CD14-positive monocyte (primary cell): ENCODE data around the gene CDH16. TPM values are rescaled to one million over a fixed set of nuclear protein-coding genes. Genes with fewer than 3 reads are reported as not detected.

Source experiments
- DNase-seq, 3 donors: peaks; one replicate each; pipeline ENCODE4 v3.0.0-alpha.2; 2011 to 2022
- H2AFZ ChIP-seq: 2 replicates; pipeline ENCODE4 v1.6.0; 2012; ENCODE audit warnings: mild to moderate bottlenecking, low read depth, low read length, inconsistent platforms; ENCODE audit not compliant: insufficient read depth, poor library complexity, severe bottlenecking
- H3K27ac ChIP-seq, 2 donors: 1 replicate in 1 of 2; 2 replicates in 1 of 2; pipeline ENCODE4 v1.5.1; 2012 to 2013; ENCODE audit warnings: low read length in 2 of 2, control low read depth in 1 of 2, inconsistent platforms in 1 of 2, low read depth in 1 of 2, mild to moderate bottlenecking in 1 of 2
- H3K27me3 ChIP-seq, 2 donors: one replicate each; pipeline versions ENCODE4 v1.6.0 to v1.6.1; 2011 to 2013; ENCODE audit warnings: low read length in 2 of 2; ENCODE audit not compliant: control insufficient read depth in 2 of 2, insufficient read depth in 2 of 2
- H3K36me3 ChIP-seq, 2 donors: replicated peaks in 1 of 2; 1 replicate in 1 of 2; 2 replicates in 1 of 2; pipeline versions ENCODE4 v1.5.1 to v1.6.1; 2012 to 2013; ENCODE audit warnings: low read length in 2 of 2, control low read depth in 1 of 2, inconsistent platforms in 1 of 2, mild to moderate bottlenecking in 1 of 2; ENCODE audit not compliant: insufficient read depth in 2 of 2, control insufficient read depth in 1 of 2
- H3K4me1 ChIP-seq, 2 donors: 1 replicate in 1 of 2; 2 replicates in 1 of 2; pipeline versions ENCODE4 v1.5.1 to v1.6.1; 2012 to 2013; ENCODE audit warnings: low read length in 2 of 2, control low read depth in 1 of 2, inconsistent platforms in 1 of 2, mild to moderate bottlenecking in 1 of 2, moderate library complexity in 1 of 2; ENCODE audit not compliant: insufficient read depth in 2 of 2, control insufficient read depth in 1 of 2
- H3K4me2 ChIP-seq: replicated peaks from 2 replicates; pipeline ENCODE3; 2012; ENCODE audit warnings: low read length, moderate library complexity, mild to moderate bottlenecking; ENCODE audit not compliant: poor library complexity, severe bottlenecking; ENCODE audit errors: extremely low read depth
- H3K4me3 ChIP-seq, 3 experiments: fragments of 200-600 bp in 1 of 3; sonication (generic) in 1 of 3; replicated peaks in 1 of 3; 1 replicate in 2 of 3; 2 replicates in 1 of 3; pipeline ENCODE4 v1.5.1; 2011 to 2013; ENCODE audit warnings: low read length in 3 of 3, mild to moderate bottlenecking in 3 of 3, control low read depth in 2 of 3, low read depth in 2 of 3, inconsistent platforms in 1 of 3, moderate library complexity in 1 of 3
- H3K79me2 ChIP-seq: 2 replicates; pipeline ENCODE4 v1.6.0; 2012; ENCODE audit warnings: mild to moderate bottlenecking, control low read depth, inconsistent platforms, low read length, moderate library complexity; ENCODE audit not compliant: insufficient read depth
- H3K9ac ChIP-seq: 2 replicates; pipeline ENCODE4 v1.6.0; 2017; ENCODE audit warnings: low read length, mild to moderate bottlenecking; ENCODE audit not compliant: insufficient read depth, poor library complexity, severe bottlenecking
- H3K9me3 ChIP-seq, 2 donors: replicated peaks in 1 of 2; 1 replicate in 1 of 2; 2 replicates in 1 of 2; pipeline versions ENCODE4 v1.5.1 to v1.6.1; 2012 to 2013; ENCODE audit warnings: low read length in 2 of 2, control low read depth in 1 of 2; ENCODE audit not compliant: control insufficient read depth in 1 of 2, insufficient read depth in 1 of 2
- H4K20me1 ChIP-seq: 2 replicates; pipeline ENCODE4 v1.6.0; 2012; ENCODE audit warnings: mild to moderate bottlenecking, low read length, control low read depth, moderate library complexity; ENCODE audit not compliant: insufficient read depth
- H3K27ac Mint-ChIP-seq, 7 donors: one replicate each; pipeline ENCODE4 v1.8.0; 2020; ENCODE audit warnings: mild to moderate bottlenecking in 7 of 7, mixed read lengths in 7 of 7, moderate library complexity in 6 of 7, inconsistent platforms in 2 of 7
- H3K27me3 Mint-ChIP-seq, 3 donors: one replicate each; pipeline ENCODE4 v1.8.0; 2021 to 2022; ENCODE audit warnings: low read depth in 3 of 3, mild to moderate bottlenecking in 3 of 3, mixed read lengths in 3 of 3, moderate library complexity in 3 of 3, inconsistent platforms in 1 of 3
- H3K36me3 Mint-ChIP-seq, 2 donors: one replicate each; pipeline ENCODE4 v1.8.0; 2020; ENCODE audit warnings: mixed read lengths in 2 of 2, inconsistent platforms in 1 of 2, mild to moderate bottlenecking in 1 of 2
- H3K4me1 Mint-ChIP-seq: one replicate; pipeline ENCODE4 v1.8.0; 2020; ENCODE audit warnings: mild to moderate bottlenecking, mixed read lengths
- H3K4me3 Mint-ChIP-seq, 2 donors: one replicate each; pipeline ENCODE4 v1.8.0; 2020; ENCODE audit warnings: mild to moderate bottlenecking in 2 of 2, mixed read lengths in 2 of 2, moderate library complexity in 1 of 2
- H3K9me3 Mint-ChIP-seq, 7 donors: one replicate each; pipeline ENCODE4 v1.8.0; 2020 to 2022; ENCODE audit warnings: mixed read lengths in 7 of 7, mild to moderate bottlenecking in 6 of 7, moderate library complexity in 6 of 7, inconsistent platforms in 2 of 7
- WGBS: methylation state at CpG from one replicate; pipeline ENCODE4 v1.1.5; 2013; ENCODE audit warnings: missing lambda C conversion rate; ENCODE audit not compliant: insufficient coverage; 5-methylcytosine and 5-hydroxymethylcytosine counted together
- intact Hi-C, 2 donors: fragments of 100-400 bp; cut with micrococcal nuclease; formaldehyde crosslinking; loops; one replicate each; pipeline versions ENCODE4 v1.15.0 to v1.15.1; 2023
- polyA plus RNA-seq, 3 donors: library from polyadenylated mRNA; depleted of rRNA in 1 of 3; unstranded in 2 of 3; stranded (reverse) in 1 of 3; fragments of 300-500 nt in 2 of 3; fragments of >200 nt in 1 of 3; fragmentation: Illumina TruSeq in 2 of 3; gene quantifications; 1 replicate in 2 of 3; 2 replicates in 1 of 3; pipeline ENCODE4 v1.2.3, GENCODE V29; 2012 to 2021
- TF ChIP-seq, protein P1 (sequence below): fragments of 200-600 bp; IDR thresholded peaks from one replicate; pipeline ENCODE4 v1.8.0; 2022; ENCODE audit warnings: antibody characterized with exemption, mild to moderate bottlenecking

The CDH16 gene
- polyA plus RNA-seq, 3 donors = not detected

DNA sequence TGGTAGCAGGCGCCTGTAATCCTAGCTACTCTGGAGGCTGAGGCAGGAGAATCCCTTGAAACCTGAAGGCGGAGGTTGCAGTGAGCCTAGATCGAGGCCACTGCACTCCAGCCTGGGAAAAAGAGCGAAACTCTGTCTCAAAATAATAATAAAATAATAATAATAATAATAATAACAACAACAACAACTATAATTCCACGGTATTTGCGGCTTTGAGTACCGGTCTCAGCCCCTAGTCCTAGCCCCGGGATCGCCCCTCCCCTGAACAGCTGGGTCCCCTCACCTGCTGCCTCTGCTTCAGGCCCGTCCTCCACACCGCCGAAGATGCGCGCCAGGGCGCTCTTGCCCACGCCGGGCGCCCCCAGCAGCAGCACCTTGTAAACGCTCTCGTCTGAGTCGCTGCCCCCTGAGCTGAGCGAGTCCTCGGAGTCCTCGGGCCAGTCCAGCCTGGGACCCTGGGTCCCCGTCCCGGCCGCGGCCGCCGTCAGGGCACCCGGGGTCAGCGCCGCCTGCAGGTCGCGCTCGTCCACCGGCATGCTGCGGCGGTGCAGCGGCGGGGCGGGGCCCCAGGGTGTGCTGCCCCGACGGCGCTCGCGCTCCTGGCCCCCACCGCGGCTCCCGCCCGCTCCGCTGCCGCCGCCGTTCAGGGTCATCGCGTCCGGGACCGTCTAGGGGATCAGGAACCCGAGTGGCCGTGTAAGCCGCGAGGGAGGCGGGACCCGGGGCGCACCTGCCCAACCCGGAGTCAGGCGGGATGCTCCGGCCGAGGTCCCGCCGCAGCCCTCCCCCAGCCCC is 6.0 kb upstream of the CDH16 start:
- no peak overlapping the region for H3K9ac ChIP-seq

DNA sequence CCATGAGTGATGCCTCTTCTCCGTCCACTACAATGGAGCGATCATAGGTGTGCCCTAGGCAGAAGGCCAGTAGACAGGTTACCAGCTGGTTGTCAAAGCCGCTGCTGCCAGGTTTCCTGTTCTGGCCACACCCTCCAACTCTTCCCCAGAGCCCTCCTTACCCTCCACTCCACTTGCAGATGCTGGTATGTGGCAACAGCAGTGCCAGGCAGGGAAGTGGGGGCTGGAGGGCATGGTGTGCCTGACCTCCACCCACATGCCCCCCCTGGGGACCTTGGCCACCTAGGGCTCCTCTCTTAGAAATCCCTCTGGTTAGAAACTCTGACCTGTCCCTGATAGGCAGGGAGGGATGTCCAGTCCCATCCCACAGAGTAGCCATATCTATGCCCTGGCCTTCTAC is 5.2 kb upstream of the CDH16 start:
- 60% methylated on average over 2 of the region's 3 CpGs for WGBS
- H3K27ac ChIP-seq = no peak overlapping the region
- no peak overlapping the region for H3K27ac Mint-ChIP-seq
- H4K20me1 ChIP-seq = no peaks in the 10 kb centered on the region
- peaks cover 0 to 13% (median 9%) of the 10 kb centered on the region in 7 donors for H3K9me3 Mint-ChIP-seq
- TF ChIP-seq, protein P1, sequence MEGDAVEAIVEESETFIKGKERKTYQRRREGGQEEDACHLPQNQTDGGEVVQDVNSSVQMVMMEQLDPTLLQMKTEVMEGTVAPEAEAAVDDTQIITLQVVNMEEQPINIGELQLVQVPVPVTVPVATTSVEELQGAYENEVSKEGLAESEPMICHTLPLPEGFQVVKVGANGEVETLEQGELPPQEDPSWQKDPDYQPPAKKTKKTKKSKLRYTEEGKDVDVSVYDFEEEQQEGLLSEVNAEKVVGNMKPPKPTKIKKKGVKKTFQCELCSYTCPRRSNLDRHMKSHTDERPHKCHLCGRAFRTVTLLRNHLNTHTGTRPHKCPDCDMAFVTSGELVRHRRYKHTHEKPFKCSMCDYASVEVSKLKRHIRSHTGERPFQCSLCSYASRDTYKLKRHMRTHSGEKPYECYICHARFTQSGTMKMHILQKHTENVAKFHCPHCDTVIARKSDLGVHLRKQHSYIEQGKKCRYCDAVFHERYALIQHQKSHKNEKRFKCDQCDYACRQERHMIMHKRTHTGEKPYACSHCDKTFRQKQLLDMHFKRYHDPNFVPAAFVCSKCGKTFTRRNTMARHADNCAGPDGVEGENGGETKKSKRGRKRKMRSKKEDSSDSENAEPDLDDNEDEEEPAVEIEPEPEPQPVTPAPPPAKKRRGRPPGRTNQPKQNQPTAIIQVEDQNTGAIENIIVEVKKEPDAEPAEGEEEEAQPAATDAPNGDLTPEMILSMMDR = no peak
- H2AFZ ChIP-seq = no peak overlapping the region
- peaks cover 0 to 6% of the 10 kb centered on the region in 2 donors for H3K9me3 ChIP-seq
- H3K36me3 Mint-ChIP-seq = peaks cover 12 to 13% of the 10 kb centered on the region in 2 donors
- peaks cover 28% of the 10 kb centered on the region for H3K4me1 Mint-ChIP-seq
- no peaks in the 10 kb centered on the region for H3K36me3 ChIP-seq
- H3K4me3 Mint-ChIP-seq = peak overlapping the region in 1 of 2 donors; percentile 76
- no peaks in the 10 kb centered on the region for H3K79me2 ChIP-seq
- peaks cover 20 to 24% of the 10 kb centered on the region in 2 donors for H3K4me1 ChIP-seq
- DNase-seq = no peak
- no peak overlapping the region for H3K9ac ChIP-seq
- no peak overlapping the region for H3K4me3 ChIP-seq
- peaks cover 17 to 71% of the 10 kb centered on the region in 2 donors for H3K27me3 ChIP-seq
- no peak overlapping the region for H3K4me2 ChIP-seq
- H3K27me3 Mint-ChIP-seq = peaks cover 58 to 81% (median 60%) of the 10 kb centered on the region in 3 donors
- intact Hi-C loops = loop anchor here in 1 of 2 donors (2.0 kb wide), 1 partner anchor 29 kb away; no protein-coding TSS in a partner anchor

More for the DNA sequence above, 6.0 kb upstream of the CDH16 start:
- H3K36me3 Mint-ChIP-seq = peaks cover 13 to 16% of the 10 kb centered on the region in 2 donors
- peak overlapping the region; percentile 73 to 92 for H3K4me3 Mint-ChIP-seq
- Histone ChIP-seq H2AFZ (peak overlapping the region; percentile 48), H3K4me1 (peaks cover 20 to 24% of the 10 kb centered on the region in 2 donors), H3K4me2 (peak overlapping the region; percentile 66), H3K27me3 (peaks cover 17 to 67% of the 10 kb centered on the region in 2 donors), H3K27ac (no peak overlapping the region), H3K79me2 (no peaks in the 10 kb centered on the region), H3K36me3 (no peaks in the 10 kb centered on the region), H3K4me3 (peak overlapping the region in 2 of 3 experiments; percentile 1 to 67), H3K9me3 (peaks cover 0 to 6% of the 10 kb centered on the region in 2 donors), H4K20me1 (no peaks in the 10 kb centered on the region)
- 7% methylated on average over 69 of the region's 72 CpGs for WGBS
- intact Hi-C loops = loop anchor here in 1 of 2 donors (2.0 kb wide), 1 partner anchor 30 kb away; no protein-coding TSS in a partner anchor
- DNase-seq = peak; percentile 27 to 46 (median 40)
- peaks cover 0 to 13% (median 9%) of the 10 kb centered on the region in 7 donors for H3K9me3 Mint-ChIP-seq
- peaks cover 28% of the 10 kb centered on the region for H3K4me1 Mint-ChIP-seq
- peak overlapping the region in 1 of 7 donors; percentile 49 for H3K27ac Mint-ChIP-seq
- peaks cover 56 to 75% (median 58%) of the 10 kb centered on the region in 3 donors for H3K27me3 Mint-ChIP-seq
- TF ChIP-seq, protein P1 = peak; percentile 66
